ENCODE measurements around the gene CDKN2A.
A peak's percentile ranks its signal among the peaks of the same experiment; 100 is the strongest.
"Not testable (repeated sequence)": the region's sequence is repeated elsewhere in the genome, so short reads cannot be mapped to it uniquely, and the experiment has no call there.

The CDKN2A gene

GRCh38 chr9:21982391-21982790 is 11.8 kb downstream of the CDKN2A start:
- no peak for DNase-seq

GRCh38 chr9:21976334-21976875 is 17.8 kb downstream of the CDKN2A start:
- no peak for DNase-seq

GRCh38 chr9:21974722-21975409 is 19.3 kb downstream of the CDKN2A start:
- DNase-seq, result no peak

- no peak for DNase-seq
Observed at GRCh38 chr9:21974343-21974721, 19.9 kb downstream of the CDKN2A start.

- no peak for DNase-seq
Observed at GRCh38 chr9:21972361-21972760, 21.8 kb downstream of the CDKN2A start.

DNA sequence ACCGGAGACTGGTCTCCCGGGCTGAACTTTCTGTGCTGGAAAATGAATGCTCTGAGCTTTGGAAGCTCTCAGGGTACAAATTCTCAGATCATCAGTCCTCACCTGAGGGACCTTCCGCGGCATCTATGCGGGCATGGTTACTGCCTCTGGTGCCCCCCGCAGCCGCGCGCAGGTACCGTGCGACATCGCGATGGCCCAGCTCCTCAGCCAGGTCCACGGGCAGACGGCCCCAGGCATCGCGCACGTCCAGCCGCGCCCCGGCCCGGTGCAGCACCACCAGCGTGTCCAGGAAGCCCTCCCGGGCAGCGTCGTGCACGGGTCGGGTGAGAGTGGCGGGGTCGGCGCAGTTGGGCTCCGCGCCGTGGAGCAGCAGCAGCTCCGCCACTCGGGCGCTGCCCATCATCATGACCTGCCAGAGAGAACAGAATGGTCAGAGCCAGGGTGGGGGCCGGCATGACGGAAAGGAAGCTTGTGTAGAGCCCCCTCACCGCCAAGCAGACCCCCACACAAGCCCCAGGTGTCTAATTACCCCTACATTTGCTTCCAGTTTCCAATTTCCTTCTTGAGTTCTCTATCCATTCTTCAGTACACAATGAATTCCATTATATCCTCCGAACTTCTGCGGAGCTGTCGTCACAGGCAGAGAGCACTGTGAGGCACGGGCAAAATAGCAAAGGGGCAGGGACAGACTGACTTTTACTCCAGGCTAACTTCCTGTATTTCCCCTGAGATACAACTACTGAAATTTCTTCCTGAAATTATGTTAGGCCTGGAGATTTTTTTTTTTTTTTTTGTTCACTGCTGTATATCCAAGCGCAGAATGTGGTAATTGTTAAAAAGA is 23.2 kb downstream of the CDKN2A start:
- DNase-seq, result no peak

GRCh38 chr9:21969951-21970799 is 24.0 kb downstream of the CDKN2A start:
- no peak for DNase-seq

- no peak for DNase-seq
Observed at GRCh38 chr9:21969011-21969940, 24.9 kb downstream of the CDKN2A start.

DNA sequence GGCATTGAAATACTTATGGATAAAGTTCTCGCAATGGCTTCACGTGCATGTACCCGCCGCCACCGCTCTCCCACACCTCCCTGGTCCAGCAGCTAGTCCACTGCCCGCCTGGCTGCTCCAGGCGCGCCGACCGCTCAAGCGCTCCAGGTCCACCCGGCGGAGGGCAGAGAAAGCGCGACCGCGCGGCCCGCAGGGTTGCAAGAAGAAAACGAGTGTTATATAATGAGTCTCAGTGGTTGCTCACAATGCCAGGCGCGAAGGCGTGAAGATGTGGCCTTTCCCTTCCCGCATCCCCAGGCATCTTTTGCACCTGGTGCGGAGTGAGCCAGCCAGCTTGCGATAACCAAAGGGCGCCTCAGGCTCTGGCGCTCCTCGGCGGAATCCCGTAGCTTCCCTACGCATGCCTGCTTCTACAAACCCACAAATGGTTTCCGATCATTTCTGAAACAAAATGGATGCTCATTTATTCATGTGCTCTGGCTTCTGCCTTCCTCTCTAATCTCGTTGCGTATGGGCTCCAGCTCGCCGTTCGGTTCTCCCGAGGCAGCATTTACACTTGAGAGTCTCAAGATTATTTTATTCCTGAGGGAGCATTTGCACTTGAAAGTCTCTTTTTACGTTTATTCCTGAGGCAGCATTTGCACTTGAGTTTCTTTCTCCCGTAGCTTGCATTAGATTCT is 25.7 kb downstream of the CDKN2A start:
- DNase-seq, result no peak

DNA sequence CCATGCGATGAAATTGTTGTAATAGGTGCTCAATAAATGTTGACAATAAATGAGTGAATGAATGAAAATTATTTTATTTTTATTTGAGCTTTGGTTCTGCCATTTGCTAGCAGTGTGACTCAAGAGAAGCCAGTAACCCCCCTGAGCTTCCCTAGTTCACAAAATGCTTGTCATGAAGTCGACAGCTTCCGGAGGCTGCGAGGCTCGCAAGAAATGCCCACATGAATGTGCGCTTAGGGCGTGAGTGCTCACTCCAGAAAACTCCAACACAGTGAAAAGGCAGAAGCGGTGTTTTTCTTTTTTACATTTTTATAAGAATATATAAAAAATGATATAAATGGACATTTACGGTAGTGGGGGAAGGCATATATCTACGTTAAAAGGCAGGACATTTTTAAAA is 26.5 kb downstream of the CDKN2A start:
- DNase-seq, result no peak

DNA sequence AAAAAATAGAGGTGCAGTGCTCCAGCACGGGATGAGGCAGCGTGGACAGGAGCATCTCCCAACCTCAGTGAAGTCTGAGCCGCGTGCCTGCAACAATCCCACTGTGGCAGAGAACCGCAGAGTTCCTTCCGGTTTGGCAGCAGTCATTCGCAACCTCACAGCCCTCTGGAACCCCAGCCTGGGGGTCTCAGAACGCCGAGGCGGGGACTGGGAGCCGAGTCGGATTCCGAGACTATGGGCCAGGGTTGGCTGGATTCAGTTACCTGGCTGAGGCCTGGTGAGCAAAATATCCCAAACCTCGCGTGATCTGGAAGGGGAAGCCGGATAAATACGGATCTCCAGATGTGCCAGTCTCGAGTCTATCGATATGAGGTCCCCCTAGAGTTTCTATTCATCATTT is 27.0 kb downstream of the CDKN2A start:
- no peak for DNase-seq

DNA sequence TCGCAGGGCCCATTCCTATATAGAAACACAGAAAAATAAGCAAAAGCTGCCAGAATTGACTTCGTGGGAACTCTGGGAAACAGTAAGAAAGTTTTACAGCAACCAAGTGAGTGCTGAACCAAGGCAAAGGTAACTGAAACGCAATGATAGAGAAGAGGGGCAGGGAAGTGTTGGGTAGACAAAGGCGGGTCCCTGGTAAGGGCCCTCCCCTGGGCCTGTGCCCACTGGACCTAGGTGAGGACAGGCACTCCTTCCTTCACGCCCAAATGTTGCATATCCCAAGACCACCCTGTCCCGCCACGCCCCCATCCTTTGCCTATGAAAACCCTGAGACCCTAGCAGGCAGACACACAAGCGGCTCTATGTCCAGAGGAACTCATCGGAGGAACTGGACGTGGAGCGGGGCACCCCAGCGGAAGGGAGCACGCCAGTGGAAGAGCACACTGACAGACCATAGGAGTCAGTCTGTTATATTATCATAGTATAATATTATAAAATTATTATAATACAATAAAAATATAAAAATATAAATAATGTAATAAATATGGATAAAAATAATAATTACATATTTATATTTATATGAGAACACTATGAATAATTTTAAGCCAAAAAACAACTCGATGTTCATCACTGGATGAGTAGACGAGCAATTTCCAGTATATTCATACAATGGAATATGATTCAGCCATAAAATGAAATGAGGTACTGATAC is 27.9 kb downstream of the CDKN2A start:
- no peak for DNase-seq

- DNase-seq, result no peak
Observed at GRCh38 chr9:21965401-21965951, 28.7 kb downstream of the CDKN2A start.

DNA sequence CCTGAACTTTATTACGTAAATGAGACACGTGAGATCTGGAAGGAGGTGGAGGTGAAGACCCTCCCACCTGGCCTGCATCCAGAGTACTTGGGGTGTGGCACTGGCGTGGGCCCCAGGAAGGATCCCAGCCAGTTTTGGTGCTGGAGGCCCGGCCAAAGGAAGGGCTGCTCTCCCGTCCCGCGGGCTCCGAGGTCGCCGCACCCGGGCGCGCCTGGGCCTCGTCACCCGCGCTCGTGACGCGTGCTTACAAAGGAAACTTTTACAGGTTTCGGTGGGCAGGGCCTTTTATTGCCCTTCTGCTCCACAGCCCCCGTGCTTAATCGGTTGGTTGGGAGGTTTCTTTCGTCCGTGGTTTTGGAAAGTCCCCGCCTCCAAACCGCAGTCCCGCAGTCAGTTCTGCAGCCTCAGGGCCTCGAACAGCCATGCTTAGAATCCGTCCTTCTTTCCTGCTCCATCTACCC is 29.2 kb downstream of the CDKN2A start:
- peak; percentile 41 for DNase-seq

DNA sequence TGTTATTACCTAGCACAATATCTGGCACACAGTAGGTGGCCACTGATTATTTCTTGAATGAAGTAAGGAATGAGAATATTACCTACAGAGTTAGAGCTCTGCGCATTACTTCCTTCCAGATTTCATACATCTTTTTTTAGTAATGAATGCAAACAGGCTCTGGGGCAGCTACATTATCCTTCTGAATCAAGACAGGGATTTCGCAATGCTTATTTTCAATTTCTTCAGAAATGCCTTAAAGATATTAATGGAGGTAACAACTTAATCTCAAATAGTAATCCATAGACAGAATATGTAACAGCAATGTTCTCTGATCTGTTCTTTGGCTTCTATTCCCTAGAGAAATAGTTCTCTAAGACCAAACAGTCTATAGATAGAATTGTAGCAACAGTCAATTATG is 32.6 kb downstream of the CDKN2A start:
- no peak for DNase-seq

DNA sequence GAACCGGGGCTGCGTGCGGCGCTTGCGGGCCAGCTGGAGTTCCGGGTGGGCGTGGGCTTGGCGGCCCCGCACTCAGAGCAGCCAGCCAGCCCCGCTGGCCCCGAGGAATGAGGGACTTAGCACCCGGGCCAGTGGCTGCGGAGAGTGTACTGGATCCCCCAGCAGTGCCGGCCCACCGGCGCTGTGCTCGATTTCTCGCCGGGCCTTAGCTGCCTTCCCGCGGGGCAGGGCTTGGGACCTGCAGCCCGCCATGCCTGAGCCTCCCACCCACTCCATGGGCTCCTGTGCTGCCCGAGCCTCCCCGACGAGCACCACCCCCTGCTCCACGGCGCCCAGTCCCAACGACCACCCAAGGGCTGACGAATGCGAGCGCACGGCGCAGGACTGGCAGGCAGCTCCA is 34.9 kb downstream of the CDKN2A start:
- DNase-seq, result not testable (repeated sequence)

DNA sequence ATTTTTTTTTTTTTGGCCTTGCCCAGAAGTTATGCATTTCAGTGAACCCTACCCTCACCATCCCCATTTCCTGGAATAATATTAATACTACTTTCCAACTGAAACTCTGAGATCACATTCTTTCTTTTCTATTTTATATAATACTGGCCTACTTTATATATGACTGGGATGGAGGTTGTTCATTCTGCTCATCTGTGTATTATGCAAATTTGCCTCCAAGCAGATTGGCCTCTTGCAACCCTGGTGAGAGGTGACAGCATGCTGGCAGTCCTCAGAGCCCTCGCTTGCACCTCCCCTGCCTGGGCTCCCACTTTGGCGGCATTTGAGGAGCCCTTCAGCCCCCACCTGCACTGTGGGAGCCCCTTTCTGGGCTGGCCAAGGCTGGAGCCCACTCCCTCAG is 35.4 kb downstream of the CDKN2A start:
- no peak for DNase-seq

GRCh38 chr9:21945606-21946005 is 48.6 kb downstream of the CDKN2A start:
- no peak for DNase-seq

- DNase-seq, result no peak
Observed at GRCh38 chr9:21943464-21943863, 50.7 kb downstream of the CDKN2A start.

DNA sequence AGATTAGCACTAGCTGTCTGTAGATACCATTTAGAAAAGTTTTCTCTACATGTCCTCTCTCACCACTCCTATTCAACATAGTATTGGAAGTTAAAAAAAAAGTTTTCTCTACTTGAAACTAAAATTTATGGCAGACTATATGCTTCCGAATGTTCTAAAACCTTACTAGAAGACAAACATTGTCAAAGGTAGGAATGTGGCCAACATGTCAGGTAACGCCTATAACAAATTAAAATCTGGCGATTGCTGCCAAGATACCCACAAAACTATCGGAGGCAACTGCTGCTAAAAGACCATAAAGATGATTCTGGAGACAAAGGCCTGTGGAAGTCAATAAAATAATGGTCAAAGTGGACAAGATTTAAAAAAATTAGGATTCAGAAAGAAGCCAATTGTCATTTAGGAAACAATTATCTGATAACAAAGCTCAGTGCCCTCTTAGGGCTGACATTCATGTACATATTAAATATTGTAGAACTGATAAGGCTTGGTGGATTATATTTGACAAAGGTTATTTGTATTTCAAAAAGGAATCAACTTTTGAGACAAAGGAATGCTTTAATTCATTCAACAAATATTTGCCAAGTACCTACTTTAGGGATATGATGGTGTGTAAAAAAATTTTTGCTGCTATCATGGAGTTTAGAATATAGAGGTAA is 52.7 kb downstream of the CDKN2A start:
- no peak for DNase-seq
